ENCODE measurements around the gene C4orf51. TPM values are rescaled to one million over a fixed set of nuclear protein-coding genes. Genes with fewer than 3 reads are reported as not detected.

C4orf51 gene
- total and polyA plus RNA-seq, 4 donors: not detected

- Histone ChIP-seq H3K4me1 (ENCODE audit: control insufficient read depth in 4 of 4, insufficient read depth in 4 of 4, low read length in 3 of 4) (no peaks in the 10 kb centered on the region), H3K27ac (ENCODE audit: low read depth in 1 of 2, low read length in 2 of 2) (no peak overlapping the region), H3K36me3 (ENCODE audit: control insufficient read depth in 4 of 4, insufficient read depth in 3 of 4, low read depth in 1 of 4, low read length in 3 of 4) (no peaks in the 10 kb centered on the region), H3K4me3 (ENCODE audit: low read depth in 1 of 3, low read length in 3 of 3) (no peak overlapping the region), H3K9me3 (ENCODE audit: control insufficient read depth in 4 of 4, low read length in 3 of 4) (no peaks in the 10 kb centered on the region), H3K27me3 (ENCODE audit: control insufficient read depth in 4 of 4, insufficient read depth in 4 of 4, low read length in 3 of 4) (no peaks in the 10 kb centered on the region), H3K9ac (ENCODE audit: low read depth in 1 of 2, low read length in 2 of 2) (no peak overlapping the region)
- DNase-seq (ENCODE audit: low spot score): no peak
- WGBS: 57% methylated on average over 2 of the region's 2 CpGs
- TF ChIP-seq GABPA (IDR thresholded peaks at IDR 0.05 in 1 of 2, conservative IDR thresholded peaks at IDR 0.05 in 1 of 2) (no peak), FOXA2 (IDR thresholded peaks at IDR 0.05) (no peak), HNF4G (IDR thresholded peaks at IDR 0.05) (no peak), RAD21 (IDR thresholded peaks at IDR 0.05) (no peak), SP1 (IDR thresholded peaks at IDR 0.05) (no peak), TAF1 (conservative IDR thresholded peaks at IDR 0.05) (no peak), EGR1 (IDR thresholded peaks at IDR 0.05; ENCODE audit: low read depth in 2 of 2) (no peak), REST (IDR thresholded peaks at IDR 0.05) (no peak), HNF4A (conservative IDR thresholded peaks at IDR 0.05) (no peak), CTCF (IDR thresholded peaks at IDR 0.05; ENCODE audit: low read depth, low read length, missing input control) (no peak), ATF3 (IDR thresholded peaks at IDR 0.05) (no peak), ZBTB33 (IDR thresholded peaks at IDR 0.05) (no peak), MAX (IDR thresholded peaks at IDR 0.05) (no peak), YY1 (IDR thresholded peaks at IDR 0.05) (no peak), FOXA1 (IDR thresholded peaks at IDR 0.05) (no peak), JUND (IDR thresholded peaks at IDR 0.05) (no peak), RXRA (IDR thresholded peaks at IDR 0.05) (no peak), NR2F2 (IDR thresholded peaks at IDR 0.05) (no peak)
Observed at GRCh38 chr4:145686991-145687390, 7.0 kb downstream of the C4orf51 start.

Data from liver (tissue), 9 donors.